ENCODE results near the gene KRT80.

Gene KRT80

DNA sequence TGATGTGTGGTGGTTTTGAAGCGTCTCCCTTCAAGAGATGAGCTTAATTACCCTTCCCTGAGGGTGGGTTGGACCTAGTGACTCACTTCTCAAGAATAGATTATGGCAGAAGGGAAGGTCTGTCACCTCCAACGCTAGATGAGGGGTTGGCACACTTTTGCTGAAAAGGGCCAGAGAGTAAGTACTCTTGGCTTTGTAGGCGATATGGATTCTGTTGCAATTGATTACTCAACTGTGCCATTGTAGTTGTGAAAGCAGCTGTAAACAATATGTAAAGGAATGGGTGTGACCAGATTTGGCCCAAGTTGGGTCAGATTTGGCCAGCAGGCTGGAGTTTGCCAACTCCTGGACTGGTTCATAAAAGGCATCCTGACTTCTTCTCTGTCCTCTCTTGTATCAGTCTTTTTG is 59.1 kb downstream of the KRT80 start:
- no peak overlapping the region for H4K91ac ChIP-seq (ENCODE audit: low read depth, low read length)
- H3K36me3 ChIP-seq (ENCODE audit: control insufficient read depth in 1 of 2, insufficient read depth in 2 of 2, low read length in 2 of 2): no peaks in the 10 kb centered on the region
- H2BK12ac ChIP-seq (ENCODE audit: low read length): no peak overlapping the region
- H3K9ac ChIP-seq (ENCODE audit: low read length): no peak overlapping the region
- no peak overlapping the region for H4K8ac ChIP-seq (ENCODE audit: low read depth, low read length)
- peaks cover 4% of the 10 kb centered on the region for H3K9me3 ChIP-seq (ENCODE audit: insufficient read depth, low read depth, low read length)
- no peaks in the 10 kb centered on the region for H3K79me2 ChIP-seq (ENCODE audit: control insufficient read depth, insufficient read depth, low read length, poor library complexity)
- no peaks in the 10 kb centered on the region for H3K79me1 ChIP-seq (ENCODE audit: low read length)
- H2BK120ac ChIP-seq (ENCODE audit: insufficient read depth, low read length, poor library complexity): no peak overlapping the region
- no peaks in the 10 kb centered on the region for H3K27me3 ChIP-seq (ENCODE audit: insufficient read depth, low read length)
- H3K4me1 ChIP-seq (ENCODE audit: control insufficient read depth in 1 of 2, insufficient read depth in 2 of 2, low read length in 2 of 2): no peaks in the 10 kb centered on the region
- no peak overlapping the region for H4K12ac ChIP-seq (ENCODE audit: low read depth, low read length)
- no peak overlapping the region for H3K23ac ChIP-seq (ENCODE audit: low read length)
- no peak for DNase-seq
- no peak overlapping the region for H3K4me2 ChIP-seq (ENCODE audit: low read length)
- no peak overlapping the region for H2AFZ ChIP-seq (ENCODE audit: insufficient read depth, low read length, poor library complexity)
- H3K4me3 ChIP-seq (ENCODE audit: low read depth, low read length): no peak overlapping the region
- no peak overlapping the region for H2BK5ac ChIP-seq (ENCODE audit: low read depth, low read length, poor library complexity)
- no peak overlapping the region for H3K27ac ChIP-seq (ENCODE audit: low read depth, low read length)
- no peak overlapping the region for H3K14ac ChIP-seq (ENCODE audit: low read length)
- WGBS (ENCODE audit: extremely low coverage, insufficient coverage, insufficient read length): no CpG with 5 or more reads among the region's 3 CpGs
- no peak overlapping the region for H3K4ac ChIP-seq (ENCODE audit: low read depth, low read length)
- no peak overlapping the region for H2AK5ac ChIP-seq (ENCODE audit: low read length)
- no peak overlapping the region for H3K18ac ChIP-seq (ENCODE audit: low read length)

DNA sequence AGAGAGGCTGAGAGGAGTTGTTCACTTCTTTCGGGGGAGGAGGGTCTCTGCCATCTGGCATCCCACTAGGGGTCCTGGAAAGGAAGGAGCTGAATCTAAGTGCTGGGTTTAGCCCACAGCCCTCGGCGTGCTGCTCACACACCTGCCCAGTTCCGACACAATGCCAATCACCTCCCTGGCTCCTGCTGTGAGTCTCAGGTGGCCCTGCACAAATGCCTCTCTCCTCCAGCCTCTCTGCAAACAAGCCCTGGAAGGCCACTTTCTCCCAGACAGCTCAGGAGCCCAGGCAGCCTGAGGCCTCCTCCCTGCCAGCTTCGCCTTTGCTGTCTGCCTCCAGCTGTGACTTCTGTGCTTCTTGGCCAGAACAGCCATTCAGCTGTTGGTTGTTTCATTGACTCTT is 61.1 kb downstream of the KRT80 start:
- H2BK5ac ChIP-seq (ENCODE audit: low read depth, low read length, poor library complexity): no peak overlapping the region
- H3K27me3 ChIP-seq (ENCODE audit: insufficient read depth, low read length): no peaks in the 10 kb centered on the region
- no peaks in the 10 kb centered on the region for H3K79me1 ChIP-seq (ENCODE audit: low read length)
- peaks cover 4% of the 10 kb centered on the region for H3K9me3 ChIP-seq (ENCODE audit: insufficient read depth, low read depth, low read length)
- no peak overlapping the region for H3K9ac ChIP-seq (ENCODE audit: low read length)
- H3K4me3 ChIP-seq (ENCODE audit: low read depth, low read length): no peak overlapping the region
- H2AFZ ChIP-seq (ENCODE audit: insufficient read depth, low read length, poor library complexity): no peak overlapping the region
- no peak for DNase-seq
- no peak overlapping the region for H3K23ac ChIP-seq (ENCODE audit: low read length)
- no peak overlapping the region for H4K8ac ChIP-seq (ENCODE audit: low read depth, low read length)
- WGBS (ENCODE audit: extremely low coverage, insufficient coverage, insufficient read length): no CpG with 5 or more reads among the region's 5 CpGs
- no peak overlapping the region for H3K14ac ChIP-seq (ENCODE audit: low read length)
- no peak overlapping the region for H3K18ac ChIP-seq (ENCODE audit: low read length)
- no peak overlapping the region for H3K27ac ChIP-seq (ENCODE audit: low read depth, low read length)
- no peak overlapping the region for H2BK120ac ChIP-seq (ENCODE audit: insufficient read depth, low read length, poor library complexity)
- H2AK5ac ChIP-seq (ENCODE audit: low read length): no peak overlapping the region
- no peak overlapping the region for H4K12ac ChIP-seq (ENCODE audit: low read depth, low read length)
- no peak overlapping the region for H2BK12ac ChIP-seq (ENCODE audit: low read length)
- H3K4me1 ChIP-seq (ENCODE audit: control insufficient read depth in 1 of 2, insufficient read depth in 2 of 2, low read length in 2 of 2): peaks cover 7 to 11% of the 10 kb centered on the region in 2 experiments
- no peaks in the 10 kb centered on the region for H3K79me2 ChIP-seq (ENCODE audit: control insufficient read depth, insufficient read depth, low read length, poor library complexity)
- H4K91ac ChIP-seq (ENCODE audit: low read depth, low read length): no peak overlapping the region
- H3K36me3 ChIP-seq (ENCODE audit: control insufficient read depth in 1 of 2, insufficient read depth in 2 of 2, low read length in 2 of 2): no peaks in the 10 kb centered on the region
- no peak overlapping the region for H3K4ac ChIP-seq (ENCODE audit: low read depth, low read length)
- no peak overlapping the region for H3K4me2 ChIP-seq (ENCODE audit: low read length)

DNA sequence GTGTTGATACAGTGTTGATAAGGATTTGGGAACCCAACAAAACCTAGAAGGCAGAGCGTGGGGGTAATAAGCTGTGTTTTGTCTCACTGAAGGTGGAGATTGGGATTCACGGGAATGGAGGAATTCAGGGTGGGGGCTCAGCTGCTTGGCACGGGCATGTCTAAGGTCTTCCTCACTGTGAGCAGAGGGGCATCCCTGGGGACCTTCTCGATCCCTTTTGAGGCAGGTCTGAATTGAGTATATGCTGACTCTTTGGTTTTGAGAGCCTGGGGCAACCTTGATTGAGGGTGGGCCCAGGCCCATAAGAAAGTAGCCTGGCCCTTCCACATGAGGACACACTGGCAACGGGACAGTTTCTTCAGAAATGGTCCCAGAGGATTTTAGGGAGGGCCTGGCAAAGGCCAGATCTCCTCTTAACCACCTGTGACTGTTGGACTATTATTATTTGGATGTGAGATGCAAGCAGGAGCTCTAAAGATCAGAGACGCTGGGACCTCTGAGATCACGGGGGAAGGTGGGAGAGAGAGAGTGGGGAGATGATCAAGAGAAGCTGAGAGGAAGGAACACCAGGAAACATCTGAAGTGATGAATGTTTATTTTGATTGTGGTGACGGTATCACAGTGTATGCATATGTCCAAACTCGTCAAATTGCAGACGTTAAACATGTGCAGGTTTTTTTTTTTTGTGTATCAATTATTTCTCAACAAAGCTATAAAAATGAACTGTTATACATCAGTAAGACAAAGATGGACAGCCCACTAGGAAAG is 63.9 kb downstream of the KRT80 start:
- no peak overlapping the region for H2AFZ ChIP-seq (ENCODE audit: insufficient read depth, low read length, poor library complexity)
- no peak overlapping the region for H3K9ac ChIP-seq (ENCODE audit: low read length)
- H3K18ac ChIP-seq (ENCODE audit: low read length): no peak overlapping the region
- no peaks in the 10 kb centered on the region for H3K27me3 ChIP-seq (ENCODE audit: insufficient read depth, low read length)
- H3K9me3 ChIP-seq (ENCODE audit: insufficient read depth, low read depth, low read length): peaks cover 4% of the 10 kb centered on the region
- H2BK5ac ChIP-seq (ENCODE audit: low read depth, low read length, poor library complexity): no peak overlapping the region
- no peak overlapping the region for H3K4me2 ChIP-seq (ENCODE audit: low read length)
- H3K4me3 ChIP-seq (ENCODE audit: low read depth, low read length): no peak overlapping the region
- no peaks in the 10 kb centered on the region for H3K79me1 ChIP-seq (ENCODE audit: low read length)
- DNase-seq: no peak
- H4K8ac ChIP-seq (ENCODE audit: low read depth, low read length): no peak overlapping the region
- no peak overlapping the region for H2BK12ac ChIP-seq (ENCODE audit: low read length)
- no peak overlapping the region for H4K91ac ChIP-seq (ENCODE audit: low read depth, low read length)
- WGBS (ENCODE audit: extremely low coverage, insufficient coverage, insufficient read length): no CpG with 5 or more reads among the region's 10 CpGs
- H2AK5ac ChIP-seq (ENCODE audit: low read length): no peak overlapping the region
- no peaks in the 10 kb centered on the region for H3K79me2 ChIP-seq (ENCODE audit: control insufficient read depth, insufficient read depth, low read length, poor library complexity)
- H3K4me1 ChIP-seq (ENCODE audit: control insufficient read depth in 1 of 2, insufficient read depth in 2 of 2, low read length in 2 of 2): peaks cover 10 to 14% of the 10 kb centered on the region in 2 experiments
- H4K12ac ChIP-seq (ENCODE audit: low read depth, low read length): no peak overlapping the region
- H3K23ac ChIP-seq (ENCODE audit: low read length): no peak overlapping the region
- H3K4ac ChIP-seq (ENCODE audit: low read depth, low read length): no peak overlapping the region
- no peak overlapping the region for H2BK120ac ChIP-seq (ENCODE audit: insufficient read depth, low read length, poor library complexity)
- no peaks in the 10 kb centered on the region for H3K36me3 ChIP-seq (ENCODE audit: control insufficient read depth in 1 of 2, insufficient read depth in 2 of 2, low read length in 2 of 2)
- no peak overlapping the region for H3K14ac ChIP-seq (ENCODE audit: low read length)
- H3K27ac ChIP-seq (ENCODE audit: low read depth, low read length): no peak overlapping the region

DNA sequence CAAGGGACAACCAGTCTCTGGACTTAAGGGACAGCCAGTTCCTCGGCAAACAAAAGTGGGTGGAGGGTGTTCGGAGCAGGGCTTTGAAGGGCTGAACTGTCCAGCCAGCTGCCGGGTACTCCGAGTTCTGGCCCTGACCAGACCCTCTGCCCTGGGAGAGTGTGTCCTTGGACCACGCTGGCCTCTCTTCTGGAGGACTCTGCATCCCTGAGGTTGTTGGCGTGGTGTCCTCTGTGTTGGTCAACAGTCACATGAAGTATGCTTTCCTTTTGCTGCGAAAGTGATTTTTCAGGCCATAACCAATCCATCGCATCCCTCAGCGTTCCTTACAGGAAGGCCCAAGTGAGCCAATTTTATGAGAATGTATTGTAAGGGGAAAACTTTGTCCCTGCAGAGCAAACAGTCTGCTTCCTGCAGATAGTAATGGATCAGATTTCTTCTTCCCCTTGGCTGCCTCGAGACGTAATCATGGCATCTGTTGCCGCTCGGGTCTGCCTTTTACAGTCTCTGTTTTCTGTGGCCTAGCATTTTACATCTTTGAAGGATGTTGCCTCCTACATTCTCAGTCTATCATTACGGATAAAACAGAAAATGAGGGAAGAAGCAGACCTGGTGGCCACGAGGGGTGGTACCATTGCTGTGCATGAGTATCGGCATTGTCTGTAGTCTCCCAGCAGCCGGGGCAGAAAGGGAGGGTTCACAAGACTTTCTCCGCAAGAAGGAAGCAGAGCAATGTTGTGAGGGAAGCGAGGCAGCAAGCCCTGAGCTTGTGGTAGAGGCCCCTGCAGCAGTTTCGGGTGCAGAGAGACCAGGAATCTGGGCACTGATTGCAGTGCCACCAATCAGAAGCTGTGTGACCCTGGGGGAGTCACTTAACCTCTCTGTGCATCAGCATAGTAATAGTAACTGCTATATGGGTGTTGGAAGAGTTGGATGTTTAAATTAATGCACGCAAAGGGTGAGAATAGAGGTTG is 64.9 kb downstream of the KRT80 start:
- DNase-seq: no peak
- Histone ChIP-seq H2BK12ac (ENCODE audit: low read length) (no peak overlapping the region), H2AFZ (ENCODE audit: insufficient read depth, low read length, poor library complexity) (no peak overlapping the region), H2BK120ac (ENCODE audit: insufficient read depth, low read length, poor library complexity) (no peak overlapping the region), H3K79me2 (ENCODE audit: control insufficient read depth, insufficient read depth, low read length, poor library complexity) (no peaks in the 10 kb centered on the region), H3K9me3 (ENCODE audit: insufficient read depth, low read depth, low read length) (peaks cover 4% of the 10 kb centered on the region), H3K36me3 (ENCODE audit: control insufficient read depth in 1 of 2, insufficient read depth in 2 of 2, low read length in 2 of 2) (no peaks in the 10 kb centered on the region), H4K8ac (ENCODE audit: low read depth, low read length) (no peak overlapping the region), H3K27me3 (ENCODE audit: insufficient read depth, low read length) (no peaks in the 10 kb centered on the region), H3K18ac (ENCODE audit: low read length) (no peak overlapping the region), H3K9ac (ENCODE audit: low read length) (no peak overlapping the region), H3K27ac (ENCODE audit: low read depth, low read length) (no peak overlapping the region), H2BK5ac (ENCODE audit: low read depth, low read length, poor library complexity) (no peak overlapping the region), H2AK5ac (ENCODE audit: low read length) (no peak overlapping the region), H3K23ac (ENCODE audit: low read length) (no peak overlapping the region), H4K91ac (ENCODE audit: low read depth, low read length) (no peak overlapping the region), H3K79me1 (ENCODE audit: low read length) (no peaks in the 10 kb centered on the region), H3K4me1 (ENCODE audit: control insufficient read depth in 1 of 2, insufficient read depth in 2 of 2, low read length in 2 of 2) (peaks cover 10 to 14% of the 10 kb centered on the region in 2 experiments), H3K4me3 (ENCODE audit: low read depth, low read length) (no peak overlapping the region), H3K14ac (ENCODE audit: low read length) (no peak overlapping the region), H3K4me2 (ENCODE audit: low read length) (no peak overlapping the region), H3K4ac (ENCODE audit: low read depth, low read length) (no peak overlapping the region), H4K12ac (ENCODE audit: low read depth, low read length) (no peak overlapping the region)
- no CpG with 5 or more reads among the region's 21 CpGs for WGBS (ENCODE audit: extremely low coverage, insufficient coverage, insufficient read length)

Data from trophoblast cell (in vitro differentiated cells and primary cell).